Measurements from ENCODE around the gene VRK3. TPM values are rescaled to one million over a fixed set of nuclear protein-coding genes. Genes with fewer than 3 reads are reported as not detected.

The VRK3 gene
- total RNA-seq, 1 experiment from 2014 or later: 44.4 TPM

DNA sequence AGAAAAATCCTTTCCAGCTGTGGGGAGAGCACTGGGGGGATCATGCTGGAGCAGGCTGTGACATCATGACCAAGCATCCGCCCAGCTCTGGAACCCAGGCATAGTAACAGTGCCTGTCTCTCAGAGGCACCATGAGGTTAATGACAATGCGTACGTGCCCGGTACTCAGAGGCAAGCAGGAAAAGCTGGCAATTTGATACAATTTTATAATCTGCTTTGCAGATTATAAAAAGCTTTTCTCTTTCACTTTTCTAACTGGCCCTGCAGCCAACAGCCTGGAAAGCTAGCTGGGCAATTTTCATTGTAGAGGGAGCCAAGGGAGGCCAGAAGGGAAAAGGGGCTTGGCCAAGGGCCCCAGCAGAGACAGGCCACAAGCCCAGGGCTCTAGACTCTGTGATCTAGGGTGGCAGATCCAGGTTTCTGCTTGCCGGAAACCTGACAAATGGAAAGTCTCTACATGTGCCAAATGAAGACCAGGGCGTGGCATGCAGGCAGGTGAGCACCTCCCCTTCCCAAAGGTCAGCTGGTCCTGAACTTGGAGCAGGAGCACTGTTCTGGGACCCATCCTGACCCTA lies 22.7 kb downstream of the VRK3 start:
- ChIA-PET POLR2A (ENCODE audit: low non-redundant PET) (no interaction called here), CTCF (no interaction called here)
- Histone ChIP-seq H3K27me3 (replicated peaks; ENCODE audit: insufficient read depth, low read depth, low read length, poor library complexity) (no peaks in the 10 kb centered on the region), H3K9me3 (ENCODE audit: low read depth, low read length, poor library complexity, severe bottlenecking) (no peaks in the 10 kb centered on the region), H3K27ac (ENCODE audit: low read depth, low read length, poor library complexity, severe bottlenecking) (no peak overlapping the region), H3K36me3 (ENCODE audit: insufficient read depth, low read length, poor library complexity, severe bottlenecking) (peaks cover 31% of the 10 kb centered on the region), H3K4me1 (ENCODE audit: insufficient read depth, low read length, poor library complexity, severe bottlenecking) (no peaks in the 10 kb centered on the region), H3K4me3 (ENCODE audit: low read depth, low read length, poor library complexity, severe bottlenecking) (no peak overlapping the region)
- intact Hi-C loops (cut with micrococcal nuclease; ENCODE audit: unreplicated experiment): no loop called here
- BruUV-seq (replicated peaks): no TSS peak
- no peak for DNase-seq (ENCODE audit: low spot score)
- TF ChIP-seq, protein P1, sequence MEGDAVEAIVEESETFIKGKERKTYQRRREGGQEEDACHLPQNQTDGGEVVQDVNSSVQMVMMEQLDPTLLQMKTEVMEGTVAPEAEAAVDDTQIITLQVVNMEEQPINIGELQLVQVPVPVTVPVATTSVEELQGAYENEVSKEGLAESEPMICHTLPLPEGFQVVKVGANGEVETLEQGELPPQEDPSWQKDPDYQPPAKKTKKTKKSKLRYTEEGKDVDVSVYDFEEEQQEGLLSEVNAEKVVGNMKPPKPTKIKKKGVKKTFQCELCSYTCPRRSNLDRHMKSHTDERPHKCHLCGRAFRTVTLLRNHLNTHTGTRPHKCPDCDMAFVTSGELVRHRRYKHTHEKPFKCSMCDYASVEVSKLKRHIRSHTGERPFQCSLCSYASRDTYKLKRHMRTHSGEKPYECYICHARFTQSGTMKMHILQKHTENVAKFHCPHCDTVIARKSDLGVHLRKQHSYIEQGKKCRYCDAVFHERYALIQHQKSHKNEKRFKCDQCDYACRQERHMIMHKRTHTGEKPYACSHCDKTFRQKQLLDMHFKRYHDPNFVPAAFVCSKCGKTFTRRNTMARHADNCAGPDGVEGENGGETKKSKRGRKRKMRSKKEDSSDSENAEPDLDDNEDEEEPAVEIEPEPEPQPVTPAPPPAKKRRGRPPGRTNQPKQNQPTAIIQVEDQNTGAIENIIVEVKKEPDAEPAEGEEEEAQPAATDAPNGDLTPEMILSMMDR (conservative IDR thresholded peaks at IDR 0.05; ENCODE audit: low read depth, low read length): no peak
- no peak for TF ChIP-seq EZH2 (IDR thresholded peaks at IDR 0.05; ENCODE audit: borderline replicate concordance, low read depth, low read length, poor library complexity, severe bottlenecking)

DNA sequence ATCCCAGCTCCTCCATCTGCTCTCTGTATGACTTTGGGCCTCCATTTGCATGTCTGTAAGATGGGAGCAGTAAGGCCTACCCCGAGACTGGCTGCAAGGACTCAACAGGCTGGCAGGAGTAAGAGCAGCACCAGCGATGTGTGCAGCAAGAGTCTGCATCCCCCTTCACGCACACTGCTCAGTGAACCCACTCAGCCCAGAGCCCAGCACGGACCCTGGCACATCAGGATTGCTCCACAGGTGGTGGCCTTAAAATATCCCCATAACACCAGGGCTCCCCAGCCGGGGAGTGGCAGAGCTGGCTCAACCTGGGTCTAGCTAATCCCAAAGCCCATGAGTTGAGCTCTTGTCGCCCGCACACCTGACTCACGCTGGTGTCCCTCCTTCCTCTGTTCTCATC lies 23.4 kb downstream of the VRK3 start:
- no TSS peak for BruUV-seq (replicated peaks)
- no peak overlapping the region for H3K4me3 ChIP-seq (ENCODE audit: low read depth, low read length, poor library complexity, severe bottlenecking)
- no peaks in the 10 kb centered on the region for H3K4me1 ChIP-seq (ENCODE audit: insufficient read depth, low read length, poor library complexity, severe bottlenecking)
- peaks cover 26% of the 10 kb centered on the region for H3K36me3 ChIP-seq (ENCODE audit: insufficient read depth, low read length, poor library complexity, severe bottlenecking)
- TF ChIP-seq EZH2 (IDR thresholded peaks at IDR 0.05; ENCODE audit: borderline replicate concordance, low read depth, low read length, poor library complexity, severe bottlenecking): no peak
- TF ChIP-seq, protein P1 (conservative IDR thresholded peaks at IDR 0.05; ENCODE audit: low read depth, low read length): no peak
- no peaks in the 10 kb centered on the region for H3K27me3 ChIP-seq (replicated peaks; ENCODE audit: insufficient read depth, low read depth, low read length, poor library complexity)
- intact Hi-C loops (cut with micrococcal nuclease; ENCODE audit: unreplicated experiment): no loop called here
- no peak overlapping the region for H3K27ac ChIP-seq (ENCODE audit: low read depth, low read length, poor library complexity, severe bottlenecking)
- CTCF ChIA-PET: no interaction called here
- POLR2A ChIA-PET (ENCODE audit: low non-redundant PET): no interaction called here
- DNase-seq (ENCODE audit: low spot score): no peak
- H3K9me3 ChIP-seq (ENCODE audit: low read depth, low read length, poor library complexity, severe bottlenecking): no peaks in the 10 kb centered on the region

DNA sequence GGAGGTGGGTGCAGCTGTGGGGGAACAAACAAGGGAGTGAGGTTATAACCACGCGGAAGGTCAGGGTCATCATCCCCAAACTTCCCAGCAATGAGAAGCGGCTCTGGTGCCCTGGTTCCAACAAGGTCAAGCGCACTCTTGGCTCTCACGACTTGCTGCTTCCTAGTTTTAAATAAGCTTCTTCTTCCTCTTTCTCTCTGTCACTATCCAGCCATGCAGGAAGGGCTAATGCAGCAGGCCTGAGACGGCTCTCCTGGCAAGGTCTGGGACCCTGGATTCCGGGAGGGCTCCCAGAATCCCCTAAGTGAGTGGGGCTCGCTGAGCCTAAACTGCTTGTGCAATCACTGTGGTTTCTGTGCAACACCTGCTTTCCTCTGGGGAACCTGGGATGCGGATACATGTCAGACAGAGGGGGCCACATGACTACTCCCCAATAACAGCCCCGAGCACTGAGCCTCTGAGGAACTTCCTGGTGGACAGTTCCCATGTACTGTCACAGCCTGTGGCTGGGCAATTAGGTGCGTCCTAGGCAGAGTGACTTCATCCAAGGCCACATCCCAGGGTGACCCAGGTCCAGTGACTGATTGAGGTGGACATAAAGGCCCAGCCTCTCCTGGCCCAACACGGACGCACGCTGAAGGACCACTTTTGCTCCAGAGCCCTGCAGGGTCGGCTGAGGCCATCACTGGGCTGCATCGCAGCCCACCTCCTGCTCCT lies 24.2 kb downstream of the VRK3 start:
- intact Hi-C loops (cut with micrococcal nuclease; ENCODE audit: unreplicated experiment): no loop called here
- H3K27me3 ChIP-seq (replicated peaks; ENCODE audit: insufficient read depth, low read depth, low read length, poor library complexity): no peaks in the 10 kb centered on the region
- no peak for TF ChIP-seq EZH2 (IDR thresholded peaks at IDR 0.05; ENCODE audit: borderline replicate concordance, low read depth, low read length, poor library complexity, severe bottlenecking)
- TF ChIP-seq, protein P1 (conservative IDR thresholded peaks at IDR 0.05; ENCODE audit: low read depth, low read length): no peak
- no peak overlapping the region for H3K27ac ChIP-seq (ENCODE audit: low read depth, low read length, poor library complexity, severe bottlenecking)
- no peak for DNase-seq (ENCODE audit: low spot score)
- H3K4me1 ChIP-seq (ENCODE audit: insufficient read depth, low read length, poor library complexity, severe bottlenecking): no peaks in the 10 kb centered on the region
- H3K4me3 ChIP-seq (ENCODE audit: low read depth, low read length, poor library complexity, severe bottlenecking): no peak overlapping the region
- H3K9me3 ChIP-seq (ENCODE audit: low read depth, low read length, poor library complexity, severe bottlenecking): no peaks in the 10 kb centered on the region
- POLR2A ChIA-PET (ENCODE audit: low non-redundant PET): no interaction called here
- CTCF ChIA-PET: no interaction called here
- no TSS peak for BruUV-seq (replicated peaks)
- H3K36me3 ChIP-seq (ENCODE audit: insufficient read depth, low read length, poor library complexity, severe bottlenecking): peaks cover 26% of the 10 kb centered on the region

Measured in A673 (cell line).